Measurements from ENCODE around the gene OR6M1.

DNA sequence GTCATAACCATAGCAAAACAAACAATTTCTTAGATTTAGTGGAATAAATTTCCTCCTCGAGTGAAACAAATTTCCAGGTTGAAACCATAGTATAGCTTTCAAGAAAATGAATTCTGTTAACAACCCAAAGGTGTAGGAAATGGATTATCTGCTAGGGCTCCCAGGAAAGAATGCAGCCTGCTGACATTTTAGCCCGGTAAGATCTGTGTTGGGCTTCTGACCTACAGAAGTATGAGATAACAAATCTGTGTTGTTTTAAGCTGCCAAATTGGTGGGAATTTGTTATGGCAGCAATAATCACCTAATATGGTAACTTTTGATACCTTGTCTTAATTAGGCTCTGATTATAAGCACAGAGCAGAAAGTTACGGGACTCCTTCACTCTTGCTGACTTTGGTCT is 32.0 kb upstream of the OR6M1 start:
- TF ChIP-seq, protein P1, sequence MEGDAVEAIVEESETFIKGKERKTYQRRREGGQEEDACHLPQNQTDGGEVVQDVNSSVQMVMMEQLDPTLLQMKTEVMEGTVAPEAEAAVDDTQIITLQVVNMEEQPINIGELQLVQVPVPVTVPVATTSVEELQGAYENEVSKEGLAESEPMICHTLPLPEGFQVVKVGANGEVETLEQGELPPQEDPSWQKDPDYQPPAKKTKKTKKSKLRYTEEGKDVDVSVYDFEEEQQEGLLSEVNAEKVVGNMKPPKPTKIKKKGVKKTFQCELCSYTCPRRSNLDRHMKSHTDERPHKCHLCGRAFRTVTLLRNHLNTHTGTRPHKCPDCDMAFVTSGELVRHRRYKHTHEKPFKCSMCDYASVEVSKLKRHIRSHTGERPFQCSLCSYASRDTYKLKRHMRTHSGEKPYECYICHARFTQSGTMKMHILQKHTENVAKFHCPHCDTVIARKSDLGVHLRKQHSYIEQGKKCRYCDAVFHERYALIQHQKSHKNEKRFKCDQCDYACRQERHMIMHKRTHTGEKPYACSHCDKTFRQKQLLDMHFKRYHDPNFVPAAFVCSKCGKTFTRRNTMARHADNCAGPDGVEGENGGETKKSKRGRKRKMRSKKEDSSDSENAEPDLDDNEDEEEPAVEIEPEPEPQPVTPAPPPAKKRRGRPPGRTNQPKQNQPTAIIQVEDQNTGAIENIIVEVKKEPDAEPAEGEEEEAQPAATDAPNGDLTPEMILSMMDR (IDR thresholded peaks at IDR 0.05): no peak
- TF ChIP-seq EP300 (IDR thresholded peaks at IDR 0.05): no peak

Data from tibial nerve (tissue), 4 donors.